Activated naive CD8-positive, alpha-beta T cell (primary cell): ENCODE data around the gene IFITM2.
A peak's percentile ranks its signal among the peaks of the same experiment; 100 is the strongest.
"Not testable (repeated sequence)": the region's sequence is repeated elsewhere in the genome, so short reads cannot be mapped to it uniquely, and the experiment has no call there.

Experiments used
- H3K27ac Mint-ChIP-seq: one replicate; pipeline ENCODE4 v1.8.0; 2021; ENCODE audit warnings: mixed read lengths
- H3K27me3 Mint-ChIP-seq: one replicate; pipeline ENCODE4 v1.8.0; 2021; ENCODE audit warnings: mixed read lengths
- H3K36me3 Mint-ChIP-seq: one replicate; pipeline ENCODE4 v1.8.0; 2021; ENCODE audit warnings: mixed read lengths
- H3K4me1 Mint-ChIP-seq: one replicate; pipeline ENCODE4 v1.8.0; 2021; ENCODE audit warnings: low read depth, mixed read lengths
- H3K4me3 Mint-ChIP-seq: one replicate; pipeline ENCODE4 v1.8.0; 2021; ENCODE audit warnings: mild to moderate bottlenecking, mixed read lengths
- H3K9me3 Mint-ChIP-seq: one replicate; pipeline ENCODE4 v1.8.0; 2021; ENCODE audit warnings: low read depth, mixed read lengths

IFITM2 gene

DNA sequence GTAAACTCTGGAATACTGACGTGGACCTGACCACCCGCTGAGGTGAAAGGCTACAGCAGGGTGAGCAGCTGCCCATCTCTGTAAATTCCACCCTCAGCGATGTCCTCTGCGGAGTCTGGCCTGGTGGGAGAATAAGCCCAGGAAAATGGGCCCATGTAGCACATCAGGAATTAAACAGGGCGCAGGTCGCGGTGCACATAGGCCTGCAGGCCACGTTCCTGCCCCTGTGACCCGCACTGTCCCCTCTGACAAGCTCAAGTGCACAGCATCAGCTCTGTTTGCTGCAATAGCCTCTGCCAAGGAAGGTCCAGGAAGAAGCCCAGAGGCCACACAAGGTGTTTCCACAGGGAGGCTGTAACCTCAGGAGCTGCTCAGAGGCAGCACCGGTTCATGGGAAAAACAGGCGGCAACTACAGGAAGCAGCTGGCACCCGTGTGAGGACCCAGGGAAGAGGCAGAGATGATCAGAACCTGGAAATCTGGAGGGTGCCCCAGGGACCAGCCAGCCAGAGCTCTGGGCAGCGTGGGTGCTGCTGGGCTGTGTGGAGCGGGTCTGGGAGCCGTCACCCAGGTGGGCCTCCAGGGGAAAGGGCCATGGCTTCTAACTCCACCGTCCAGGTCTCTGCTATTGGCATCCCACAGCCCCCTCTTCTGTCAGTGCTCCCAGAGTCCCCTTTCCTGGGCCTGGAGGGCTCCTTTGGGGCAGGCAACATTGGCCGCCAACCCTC is 808 bp upstream of the IFITM2 start:
- H3K9me3 Mint-ChIP-seq = no peaks in the 10 kb centered on the region

DNA sequence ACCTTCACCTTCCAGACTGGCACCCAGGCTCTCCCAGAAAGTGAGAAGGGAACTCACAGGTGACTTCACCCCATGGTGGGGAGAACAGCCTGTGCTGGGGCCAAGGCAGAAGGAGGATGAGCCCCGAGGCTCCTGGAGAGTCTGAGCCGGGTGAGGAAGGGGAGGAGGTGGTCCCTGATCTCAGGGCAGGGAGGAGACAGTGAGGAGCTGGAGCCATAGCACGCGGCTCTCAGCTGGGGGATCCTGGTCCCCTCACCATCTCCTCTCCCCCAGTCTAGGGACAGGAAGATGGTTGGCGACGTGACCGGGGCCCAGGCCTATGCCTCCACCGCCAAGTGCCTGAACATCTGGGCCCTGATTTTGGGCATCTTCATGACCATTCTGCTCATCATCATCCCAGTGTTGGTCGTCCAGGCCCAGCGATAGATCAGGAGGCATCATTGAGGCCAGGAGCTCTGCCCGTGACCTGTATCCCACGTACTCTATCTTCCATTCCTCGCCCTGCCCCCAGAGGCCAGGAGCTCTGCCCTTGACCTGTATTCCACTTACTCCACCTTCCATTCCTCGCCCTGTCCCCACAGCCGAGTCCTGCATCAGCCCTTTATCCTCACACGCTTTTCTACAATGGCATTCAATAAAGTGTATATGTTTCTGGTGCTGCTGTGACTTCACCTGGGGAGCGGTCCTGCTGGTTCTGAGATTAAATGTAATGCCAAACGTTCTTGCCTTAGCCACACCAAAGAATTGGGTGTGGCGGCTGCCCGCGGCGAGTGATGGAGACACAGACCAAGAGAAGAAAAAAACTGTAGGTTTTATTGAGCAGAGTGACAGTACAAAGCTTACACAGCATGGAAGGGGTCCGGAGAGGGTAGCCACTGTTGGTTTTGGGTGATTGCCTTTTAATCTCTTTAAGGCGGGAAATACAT is 1.4 kb downstream of the IFITM2 start:
- peaks cover 54% of the 10 kb centered on the region for H3K4me1 Mint-ChIP-seq
- H3K36me3 Mint-ChIP-seq, H3K9me3 Mint-ChIP-seq, H3K27me3 Mint-ChIP-seq: not testable (repeated sequence)
- H3K27ac Mint-ChIP-seq = peak overlapping the region; percentile 93
- H3K4me3 Mint-ChIP-seq = peak overlapping the region; percentile 91

More for the DNA sequence above, 808 bp upstream of the IFITM2 start:
- Mint-ChIP-seq H3K36me3 (no peaks in the 10 kb centered on the region), H3K27me3 (no peaks in the 10 kb centered on the region), H3K4me1 (peaks cover 50% of the 10 kb centered on the region), H3K27ac (no peak overlapping the region), H3K4me3 (peak overlapping the region; percentile 58)

DNA sequence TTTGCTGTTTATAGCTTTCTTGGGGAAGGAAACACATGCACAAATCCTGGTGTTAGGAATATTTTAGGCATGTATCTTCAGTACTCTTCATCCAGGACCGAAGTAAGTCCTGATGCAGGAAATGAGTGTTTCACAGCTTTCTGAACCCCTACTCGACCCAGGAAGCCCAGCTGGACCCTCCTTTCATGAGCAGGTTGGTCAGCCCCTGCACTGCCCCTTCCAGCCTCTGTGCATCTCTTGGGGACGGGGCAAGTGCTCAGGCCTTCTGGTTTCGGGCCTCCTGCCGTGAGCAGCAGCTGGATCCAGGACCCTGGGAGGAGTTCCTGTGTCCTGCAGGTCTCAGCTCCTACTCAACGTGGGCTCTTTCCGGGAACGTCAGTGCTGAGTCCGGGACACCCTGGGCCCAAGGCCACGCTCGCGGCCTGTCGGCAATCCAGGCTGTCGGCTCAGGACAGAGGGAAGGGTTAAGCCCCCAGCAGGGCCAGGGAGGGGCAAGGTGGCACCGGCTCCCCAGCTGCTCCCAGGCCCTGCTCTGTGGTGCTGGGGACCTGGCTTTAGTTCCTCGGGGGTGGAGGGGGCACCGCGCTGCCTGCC is 2.5 kb downstream of the IFITM2 start:
- not testable (repeated sequence) for H3K36me3 Mint-ChIP-seq, H3K27me3 Mint-ChIP-seq, H3K9me3 Mint-ChIP-seq
- peaks cover 53% of the 10 kb centered on the region for H3K4me1 Mint-ChIP-seq
- peak overlapping the region; percentile 91 for H3K4me3 Mint-ChIP-seq
- H3K27ac Mint-ChIP-seq = peak overlapping the region; percentile 93

DNA sequence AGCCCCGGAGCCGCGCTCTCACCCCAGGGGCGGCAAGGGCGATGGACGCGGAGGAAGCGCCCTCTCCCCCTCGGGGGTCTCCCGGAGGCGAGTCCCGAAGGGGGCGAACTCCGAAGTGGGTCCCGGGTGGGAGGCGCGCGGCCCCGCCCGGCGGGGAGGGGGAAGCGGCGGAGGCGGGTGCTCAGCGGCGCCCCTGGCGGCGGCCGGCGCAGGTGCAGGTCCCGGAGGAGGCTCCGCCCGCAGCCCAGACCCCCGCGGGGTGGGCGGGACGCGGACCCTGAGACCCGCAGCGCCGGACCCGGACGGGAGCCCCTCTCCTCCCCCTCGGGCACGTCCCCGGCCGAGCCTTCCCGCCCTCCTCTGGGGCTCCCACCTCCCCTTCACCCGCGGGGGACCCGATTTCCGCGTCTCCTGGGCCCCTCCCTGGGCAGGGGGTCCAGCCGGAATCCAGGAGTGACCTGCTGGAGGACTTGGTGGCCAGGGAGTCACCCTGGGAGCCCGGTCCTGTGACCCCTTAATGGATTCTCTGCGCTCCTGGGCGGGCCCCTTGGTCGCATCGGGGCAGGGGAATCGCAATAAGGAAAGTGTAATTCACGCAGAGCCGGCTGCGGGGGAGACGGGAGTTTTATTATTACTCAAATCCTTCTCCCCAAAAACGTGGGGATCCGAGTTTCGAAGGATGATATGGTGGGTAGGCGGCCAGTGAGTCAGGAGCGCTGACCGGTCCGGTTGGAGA is 3.6 kb downstream of the IFITM2 start:
- not testable (repeated sequence) for H3K36me3 Mint-ChIP-seq, H3K9me3 Mint-ChIP-seq, H3K27me3 Mint-ChIP-seq
- Mint-ChIP-seq H3K4me1 (peaks cover 45% of the 10 kb centered on the region), H3K27ac (peak overlapping the region; percentile 96), H3K4me3 (peak overlapping the region; percentile 95)

DNA sequence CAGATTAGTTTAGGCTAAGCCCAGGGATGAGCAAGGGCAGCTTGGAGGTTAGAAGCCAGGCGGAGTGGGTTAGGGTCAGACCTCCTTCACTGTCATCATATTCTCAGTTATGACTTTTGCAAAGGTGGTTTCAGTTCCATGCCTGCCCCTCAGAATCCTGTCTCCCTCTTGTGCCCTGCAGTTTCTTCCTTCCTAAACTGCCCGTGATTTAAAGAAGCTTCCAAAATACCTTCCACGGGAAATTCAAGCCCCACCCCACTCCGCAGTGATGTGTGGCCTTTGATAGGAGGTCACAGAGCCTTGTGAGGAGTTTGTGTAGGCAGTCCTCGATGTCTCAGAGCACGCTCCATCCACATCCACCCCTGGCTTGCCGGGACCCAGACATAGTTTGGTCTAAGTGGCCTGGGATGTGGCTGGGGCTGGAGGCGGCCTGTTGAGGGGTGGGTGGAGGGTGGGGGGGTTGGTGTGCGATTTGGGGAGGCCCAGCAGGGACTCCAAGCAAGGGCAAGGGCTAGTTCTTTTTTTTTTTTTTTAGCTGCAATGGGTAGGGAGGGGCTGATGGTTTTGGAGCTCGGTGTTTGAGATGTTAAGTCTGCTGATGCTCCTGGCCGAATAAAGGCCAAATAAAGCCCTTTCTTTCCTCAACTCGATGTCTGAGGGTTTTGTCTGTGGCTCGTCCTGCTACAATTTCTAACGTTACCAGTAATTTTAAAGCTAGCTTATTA is 4.6 kb downstream of the IFITM2 start:
- Mint-ChIP-seq H3K36me3 (no peaks in the 10 kb centered on the region), H3K27ac (peak overlapping the region; percentile 96), H3K27me3 (no peaks in the 10 kb centered on the region), H3K4me1 (peaks cover 50% of the 10 kb centered on the region), H3K4me3 (peak overlapping the region; percentile 95), H3K9me3 (no peaks in the 10 kb centered on the region)

DNA sequence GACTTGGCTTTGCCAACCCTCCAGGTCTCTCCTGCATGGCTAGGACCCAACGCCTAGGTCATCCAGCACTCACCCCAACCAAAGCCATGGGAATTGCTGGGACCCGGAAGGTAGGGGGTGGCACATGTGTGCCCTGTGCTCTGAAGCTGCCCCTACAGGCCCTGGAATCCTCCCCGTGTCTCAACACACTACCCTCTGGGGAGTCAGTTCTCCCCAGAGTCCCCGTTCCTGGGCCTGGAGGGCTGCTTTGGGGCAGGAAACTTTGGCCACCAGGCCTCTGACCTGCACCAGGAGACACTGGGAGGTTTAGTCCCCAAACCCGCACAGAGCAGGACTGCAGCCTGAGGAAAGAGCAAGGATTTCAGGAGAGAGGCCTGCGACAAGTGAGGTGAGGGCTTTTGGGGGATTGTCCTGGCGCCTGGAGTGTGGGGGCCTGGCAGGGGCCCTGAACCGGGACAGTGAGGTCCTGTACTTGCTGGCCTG is 5.7 kb downstream of the IFITM2 start:
- H3K27me3 Mint-ChIP-seq = no peaks in the 10 kb centered on the region
- H3K27ac Mint-ChIP-seq = peak overlapping the region; percentile 96
- H3K4me1 Mint-ChIP-seq = peaks cover 50% of the 10 kb centered on the region
- H3K9me3 Mint-ChIP-seq = no peaks in the 10 kb centered on the region
- H3K4me3 Mint-ChIP-seq = peak overlapping the region; percentile 95
- H3K36me3 Mint-ChIP-seq = no peaks in the 10 kb centered on the region

DNA sequence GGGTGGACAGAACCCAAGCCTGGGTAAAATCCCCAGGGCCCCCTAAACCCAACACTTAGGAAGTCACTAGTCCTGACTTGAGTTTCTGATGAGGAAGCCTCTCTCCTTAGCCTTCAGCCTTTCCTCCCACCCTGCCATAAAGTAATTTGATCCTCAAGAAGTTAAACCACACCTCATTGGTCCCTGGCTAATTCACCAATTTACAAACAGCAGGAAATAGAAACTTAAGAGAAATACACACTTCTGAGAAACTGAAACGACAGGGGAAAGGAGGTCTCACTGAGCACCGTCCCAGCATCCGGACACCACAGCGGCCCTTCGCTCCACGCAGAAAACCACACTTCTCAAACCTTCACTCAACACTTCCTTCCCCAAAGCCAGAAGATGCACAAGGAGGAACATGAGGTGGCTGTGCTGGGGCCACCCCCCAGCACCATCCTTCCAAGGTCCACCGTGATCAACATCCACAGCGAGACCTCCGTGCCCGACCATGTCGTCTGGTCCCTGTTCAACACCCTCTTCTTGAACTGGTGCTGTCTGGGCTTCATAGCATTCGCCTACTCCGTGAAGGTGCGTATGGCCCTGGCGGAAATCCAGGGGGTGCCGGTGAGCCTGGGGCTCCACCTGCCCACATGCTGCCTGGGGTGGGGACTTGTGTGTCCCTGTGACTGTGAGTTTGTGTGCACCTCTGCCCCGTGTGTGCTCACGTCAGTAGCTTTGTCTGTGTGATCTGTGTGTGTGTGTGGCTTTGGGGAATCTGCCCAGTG is 6.4 kb downstream of the IFITM2 start, which contains the start of gene IFITM1:
Gene IFITM1 (plus strand): TSS at position 254 of the 767 bp plus-strand sequence. CDS start 131 bp downstream, at position 385.
- H3K27ac Mint-ChIP-seq = peak within 1 kb of the TSS; percentile 96
- H3K27me3 Mint-ChIP-seq = no peaks in the 10 kb centered on the region
- no peaks in the 10 kb centered on the region for H3K9me3 Mint-ChIP-seq
- no peaks in the 10 kb centered on the region for H3K36me3 Mint-ChIP-seq
- H3K4me1 Mint-ChIP-seq = peaks cover 47% of the 10 kb centered on the region
- H3K4me3 Mint-ChIP-seq = peak within 1 kb of the TSS; percentile 95

DNA sequence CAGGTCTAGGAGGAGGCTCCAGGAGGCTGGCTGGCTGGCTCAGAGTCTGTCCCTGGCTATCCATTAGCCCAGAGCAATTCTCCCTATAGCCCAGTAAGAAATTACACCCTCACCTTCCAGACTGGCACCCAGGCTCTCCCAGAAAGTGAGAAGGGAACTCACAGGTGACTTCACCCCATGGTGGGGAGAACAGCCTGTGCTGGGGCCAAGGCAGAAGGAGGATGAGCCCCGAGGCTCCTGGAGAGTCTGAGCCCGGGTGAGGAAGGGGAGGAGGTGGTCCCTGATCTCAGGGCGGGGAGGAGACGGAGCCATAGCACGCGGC is 6.9 kb downstream of the IFITM2 start:
- not testable (repeated sequence) for H3K9me3 Mint-ChIP-seq, H3K36me3 Mint-ChIP-seq, H3K27me3 Mint-ChIP-seq
- Mint-ChIP-seq H3K27ac (peak overlapping the region; percentile 96), H3K4me3 (peak overlapping the region; percentile 95), H3K4me1 (peaks cover 42% of the 10 kb centered on the region)

DNA sequence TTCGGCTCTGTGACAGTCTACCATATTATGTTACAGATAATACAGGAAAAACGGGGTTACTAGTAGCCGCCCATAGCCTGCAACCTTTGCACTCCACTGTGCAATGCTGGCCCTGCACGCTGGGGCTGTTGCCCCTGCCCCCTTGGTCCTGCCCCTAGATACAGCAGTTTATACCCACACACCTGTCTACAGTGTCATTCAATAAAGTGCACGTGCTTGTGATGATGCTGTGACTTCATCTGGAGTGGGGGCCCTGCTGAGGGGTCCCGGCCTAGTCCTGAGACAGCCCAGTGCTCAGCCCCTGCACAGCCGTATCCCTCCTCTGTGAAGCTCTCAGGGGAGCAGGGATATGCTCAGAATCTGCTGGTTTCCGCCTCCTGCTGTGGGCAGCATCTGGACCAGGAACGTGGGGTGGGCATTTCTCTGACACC is 7.5 kb downstream of the IFITM2 start:
- Mint-ChIP-seq H3K27me3 (no peaks in the 10 kb centered on the region), H3K36me3 (no peaks in the 10 kb centered on the region), H3K4me1 (peaks cover 42% of the 10 kb centered on the region), H3K4me3 (peak overlapping the region; percentile 95), H3K27ac (peak overlapping the region; percentile 96), H3K9me3 (no peaks in the 10 kb centered on the region)

DNA sequence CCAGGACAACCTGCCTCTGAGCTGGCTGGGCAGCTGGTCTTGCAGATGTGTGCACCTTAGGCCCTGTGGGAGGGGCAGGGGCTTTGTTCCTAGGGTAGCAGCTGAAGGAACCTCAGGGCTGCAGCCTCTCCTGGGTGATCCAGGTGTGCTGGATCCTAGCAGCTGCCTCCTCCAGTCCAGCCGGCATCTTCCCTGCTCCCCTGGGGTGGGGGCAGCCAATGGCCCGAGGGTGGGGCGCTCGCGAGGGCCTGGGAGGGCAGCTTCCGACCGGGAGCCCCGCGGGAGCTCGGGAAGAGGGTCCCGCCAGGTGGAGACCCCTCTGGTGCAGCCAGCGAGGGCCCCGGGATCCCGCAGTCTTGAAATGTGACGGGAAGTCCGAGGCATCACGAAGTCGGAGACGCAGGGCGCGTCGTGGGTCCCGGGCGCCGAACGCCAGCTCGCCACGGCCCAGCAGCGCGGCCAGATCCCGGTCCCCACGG is 7.9 kb downstream of the IFITM2 start:
- no peaks in the 10 kb centered on the region for H3K9me3 Mint-ChIP-seq
- H3K4me1 Mint-ChIP-seq = peaks cover 47% of the 10 kb centered on the region
- H3K36me3 Mint-ChIP-seq = no peaks in the 10 kb centered on the region
- H3K27ac Mint-ChIP-seq = peak overlapping the region; percentile 96
- H3K27me3 Mint-ChIP-seq = no peaks in the 10 kb centered on the region
- peak overlapping the region; percentile 95 for H3K4me3 Mint-ChIP-seq

DNA sequence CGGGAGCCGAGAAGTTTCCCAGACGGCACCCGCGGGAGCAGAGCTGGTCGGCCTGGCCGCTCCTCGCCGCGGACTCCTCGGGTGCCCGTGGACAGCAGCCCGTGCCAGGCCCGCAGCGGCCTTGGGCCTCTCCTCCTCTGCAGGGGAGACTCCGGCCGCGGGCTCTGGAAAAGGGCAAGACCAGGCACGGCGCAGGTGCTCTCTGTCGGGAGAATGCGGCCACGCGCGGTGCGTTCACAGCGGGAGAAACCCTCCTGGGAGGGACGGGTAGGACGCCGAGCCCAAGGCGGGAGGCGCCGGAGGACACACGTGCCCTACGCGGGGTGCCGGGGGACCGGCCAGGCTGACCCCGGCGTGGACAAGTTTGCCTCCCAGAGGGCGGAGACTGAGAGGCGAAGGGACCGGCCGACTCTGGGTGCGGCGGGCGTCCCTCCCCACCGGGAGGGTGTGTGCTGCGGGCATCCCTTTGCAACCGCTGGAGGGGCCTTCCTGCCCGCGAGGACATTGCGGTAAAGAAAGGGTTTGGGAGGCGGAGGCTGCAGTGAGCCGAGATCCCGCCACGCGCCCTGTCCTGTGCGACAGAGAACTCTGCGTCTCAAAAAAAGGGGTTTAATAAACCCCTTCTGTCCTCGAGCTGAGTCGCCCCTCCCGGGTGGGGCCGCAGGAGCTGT is 8.6 kb downstream of the IFITM2 start:
- Mint-ChIP-seq H3K4me1 (peaks cover 50% of the 10 kb centered on the region), H3K36me3 (no peaks in the 10 kb centered on the region), H3K9me3 (no peaks in the 10 kb centered on the region), H3K27me3 (no peaks in the 10 kb centered on the region), H3K27ac (peak overlapping the region; percentile 87), H3K4me3 (peak overlapping the region; percentile 93)

DNA sequence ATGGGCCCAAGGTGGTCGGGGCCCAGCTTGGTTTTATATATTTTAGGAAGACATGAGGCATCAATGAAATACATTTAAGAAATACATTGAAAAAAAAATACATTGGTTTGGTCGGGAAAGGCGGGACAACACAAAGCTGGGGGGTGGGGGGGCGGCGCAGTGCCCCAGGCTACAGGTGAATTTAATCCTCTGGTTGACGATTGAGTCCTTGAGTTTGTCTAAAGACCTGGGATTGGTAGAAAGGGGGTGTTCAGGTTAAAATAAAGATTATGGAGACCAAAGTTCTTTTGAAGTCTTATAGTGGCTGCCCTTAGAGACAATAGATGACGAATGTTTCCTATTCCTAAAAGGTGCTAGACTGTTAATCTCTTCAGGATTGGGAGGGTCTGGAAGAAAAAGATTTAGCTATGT is 9.3 kb downstream of the IFITM2 start:
- peaks cover 47% of the 10 kb centered on the region for H3K4me1 Mint-ChIP-seq
- H3K27me3 Mint-ChIP-seq = no peaks in the 10 kb centered on the region
- H3K27ac Mint-ChIP-seq = peak overlapping the region; percentile 87
- H3K36me3 Mint-ChIP-seq = no peaks in the 10 kb centered on the region
- H3K9me3 Mint-ChIP-seq = no peaks in the 10 kb centered on the region
- peak overlapping the region; percentile 93 for H3K4me3 Mint-ChIP-seq
